Left lung (tissue), 10 donors: ENCODE data around the gene TMEM181. TPM values are rescaled to one million over a fixed set of nuclear protein-coding genes. Genes with fewer than 3 reads are reported as not detected.

Experiments used
- ATAC-seq: fragments of 200-7000 bp; cut with Tn5 transposase; one replicate; pipeline ENCODE4 v1.9.1; 2020; ENCODE audit warnings: moderate library complexity
- DNase-seq, 4 donors: peaks; one replicate each; pipeline ENCODE4 v3.0.0-alpha.2; 2013 to 2020
- H3K27ac ChIP-seq, 2 donors: fragments of 200-600 bp; sonication (generic) in 1 of 2; one replicate each; pipeline versions ENCODE4 v1.5.0 to v1.8.0; 2020 to 2021
- H3K27me3 ChIP-seq, 2 donors: fragments of 200-600 bp; sonication (generic) in 1 of 2; one replicate each; pipeline versions ENCODE4 v1.5.0 to v1.8.0; 2020 to 2021
- H3K36me3 ChIP-seq, 2 donors: fragments of 200-600 bp; sonication (generic) in 1 of 2; one replicate each; pipeline versions ENCODE4 v1.5.0 to v1.8.0; 2020 to 2021
- H3K4me1 ChIP-seq, 2 donors: fragments of 200-600 bp; one replicate each; pipeline ENCODE4 v1.8.0; 2021
- H3K4me3 ChIP-seq, 2 donors: fragments of 200-600 bp; sonication (generic) in 1 of 2; one replicate each; pipeline versions ENCODE4 v1.5.0 to v1.8.0; 2020 to 2021; ENCODE audit warnings: mild to moderate bottlenecking in 1 of 2
- H3K9me3 ChIP-seq, 2 donors: fragments of 200-600 bp; sonication (generic) in 1 of 2; one replicate each; pipeline versions ENCODE4 v1.5.0 to v1.8.0; 2020 to 2021
- CTCF ChIP-seq, 2 donors: fragments of 200-600 bp; sonication (generic) in 1 of 2; IDR thresholded peaks; one replicate each; pipeline versions ENCODE4 v1.5.0 to v1.8.0; 2021; ENCODE audit warnings: antibody characterized with exemption in 2 of 2
- intact Hi-C, 2 donors: fragments of 100-400 bp; cut with DNase I; formaldehyde crosslinking; loops; one replicate each; pipeline versions ENCODE4 v1.11.2 to v1.14.2; 2022
- polyA plus RNA-seq, 6 donors: library from polyadenylated mRNA; unstranded; fragments of 120-200 nt; gene quantifications; one replicate each; pipeline ENCODE4 v1.2.1, GENCODE V29; 2013; ENCODE audit not compliant: insufficient read length in 6 of 6
- total RNA-seq, 2 donors: library from RNA; stranded (reverse); fragmentation: NEBNext Ultra II Directional; extraction: Animal tissue kit (Norgen Biotek cat#: 25700); gene quantifications; one replicate each; pipeline ENCODE4 v1.2.1, GENCODE V29; 2021
- donor health status: DM: no; HTN: yes; CAD: no.
- donor health status: DM: no; HTN: no; CAD: no.

TMEM181 gene
- total and polyA plus RNA-seq, 8 donors, result 29.9 to 37.0 (median 31.4) TPM

- H3K36me3 ChIP-seq, result peaks cover 0 to 79% of the 10 kb centered on the region in 2 donors
- ATAC-seq, result no peak
- no peak for TF ChIP-seq CTCF (IDR thresholded peaks at IDR 0.05)
These were observed 24.4 kb downstream of the TMEM181 start for GRCh38 chr6:158584236-158584651.

GRCh38 chr6:158586652-158587051 lies 26.8 kb downstream of the TMEM181 start:
- Histone ChIP-seq H3K27ac (no peak overlapping the region), H3K9me3 (no peaks in the 10 kb centered on the region), H3K27me3 (no peaks in the 10 kb centered on the region), H3K4me3 (no peak overlapping the region), H3K4me1 (no peaks in the 10 kb centered on the region), H3K36me3 (peaks cover 0 to 94% of the 10 kb centered on the region in 2 donors)
- intact Hi-C loops, result no loop called here
- ATAC-seq, result no peak
- no peak for DNase-seq
- TF ChIP-seq CTCF (IDR thresholded peaks at IDR 0.05), result no peak

More at GRCh38 chr6:158584236-158584651, 24.4 kb downstream of the TMEM181 start:
- Histone ChIP-seq H3K9me3 (no peaks in the 10 kb centered on the region), H3K4me3 (no peak overlapping the region), H3K27ac (no peak overlapping the region), H3K4me1 (no peaks in the 10 kb centered on the region), H3K27me3 (no peaks in the 10 kb centered on the region)
- no peak for DNase-seq
- intact Hi-C loops, result no loop called here

GRCh38 chr6:158589366-158589765 lies 29.5 kb downstream of the TMEM181 start:
- Histone ChIP-seq H3K36me3 (peaks cover 0 to 95% of the 10 kb centered on the region in 2 donors), H3K27ac (no peak overlapping the region), H3K27me3 (no peaks in the 10 kb centered on the region), H3K9me3 (no peaks in the 10 kb centered on the region), H3K4me1 (no peaks in the 10 kb centered on the region), H3K4me3 (no peak overlapping the region)
- TF ChIP-seq CTCF (IDR thresholded peaks at IDR 0.05), result no peak
- intact Hi-C loops, result no loop called here
- ATAC-seq, result no peak
- no peak for DNase-seq

GRCh38 chr6:158591134-158591809 lies 31.4 kb downstream of the TMEM181 start:
- H3K27me3 ChIP-seq, result no peaks in the 10 kb centered on the region
- peaks cover 0 to 98% of the 10 kb centered on the region in 2 donors for H3K36me3 ChIP-seq
- H3K4me1 ChIP-seq, result no peaks in the 10 kb centered on the region
- no peak for TF ChIP-seq CTCF (IDR thresholded peaks at IDR 0.05)
- H3K4me3 ChIP-seq, result no peak overlapping the region
- H3K27ac ChIP-seq, result no peak overlapping the region
- DNase-seq, result no peak
- H3K9me3 ChIP-seq, result no peaks in the 10 kb centered on the region
- intact Hi-C loops, result no loop called here
- ATAC-seq, result no peak

- H3K9me3 ChIP-seq, result no peaks in the 10 kb centered on the region
- DNase-seq (no peak), ATAC-seq (no peak)
- H3K27ac ChIP-seq, result no peak overlapping the region
- no peaks in the 10 kb centered on the region for H3K27me3 ChIP-seq
- no peak for TF ChIP-seq CTCF (IDR thresholded peaks at IDR 0.05)
- intact Hi-C loops, result no loop called here
- H3K4me3 ChIP-seq, result no peak overlapping the region
- peaks cover 0 to 98% of the 10 kb centered on the region in 2 donors for H3K36me3 ChIP-seq
- H3K4me1 ChIP-seq, result no peaks in the 10 kb centered on the region
These were observed 31.9 kb downstream of the TMEM181 start for GRCh38 chr6:158591810-158592209.
